Breast epithelium (tissue), 3 donors: Measurements from ENCODE around the gene USP3.

Source experiments
- CTCF ChIP-seq, 3 donors: fragments of 450-650 bp; IDR thresholded peaks; one replicate each; pipeline ENCODE4 v1.5.1; 2016 to 2017; ENCODE audit warnings: antibody characterized with exemption in 3 of 3, mild to moderate bottlenecking in 3 of 3, moderate library complexity in 3 of 3
- POLR2A ChIP-seq: fragments of 450-650 bp; IDR thresholded peaks from one replicate; pipeline ENCODE4 v1.6.1; 2016; ENCODE audit warnings: antibody characterized with exemption, mild to moderate bottlenecking, moderate library complexity
- POLR2AphosphoS5 ChIP-seq, 3 donors: sonication (generic); formaldehyde crosslinking; IDR thresholded peaks; one replicate each; pipeline ENCODE4 v1.6.1; 2017; ENCODE audit warnings: antibody characterized with exemption in 3 of 3

GRCh38 chr15:63469190-63469589, 35.2 kb upstream of the USP3 start:
- TF ChIP-seq CTCF (IDR thresholded peaks at IDR 0.05) (no peak), POLR2A (no peak), POLR2AphosphoS5 (IDR thresholded peaks at IDR 0.05) (no peak)
